GM12801 (cell line): Measurements from ENCODE around the gene SLC22A16.

Experiments
- CTCF ChIP-seq: IDR thresholded peaks from one replicate; pipeline ENCODE4 v1.5.1; 2011; ENCODE audit warnings: control low read depth; ENCODE audit not compliant: insufficient read length; ENCODE audit errors: extremely low read depth

The SLC22A16 gene

GRCh38 chr6:110485491-110485890 is 9.1 kb upstream of the SLC22A16 start:
- no peak for TF ChIP-seq CTCF

GRCh38 chr6:110484321-110484720 is 7.9 kb upstream of the SLC22A16 start:
- TF ChIP-seq CTCF: no peak

GRCh38 chr6:110482774-110483400 is 6.5 kb upstream of the SLC22A16 start:
- no peak for TF ChIP-seq CTCF

GRCh38 chr6:110481081-110481480 is 4.7 kb upstream of the SLC22A16 start:
- TF ChIP-seq CTCF: no peak

GRCh38 chr6:110475066-110475653 is 1.3 kb downstream of the SLC22A16 start:
- TF ChIP-seq CTCF: no peak

GRCh38 chr6:110474500-110474899 is 1.9 kb downstream of the SLC22A16 start:
- no peak for TF ChIP-seq CTCF

- no peak for TF ChIP-seq CTCF
Observed at GRCh38 chr6:110472739-110473138, 3.7 kb downstream of the SLC22A16 start.
